Neural progenitor cell (in vitro differentiated cells): ENCODE results near the gene KCNK1.

Source experiments
- CTCF ChIP-seq: fragments of 200-600 bp; sonication (generic); IDR thresholded peaks from 2 replicates; pipeline ENCODE4 v1.5.1; 2017; ENCODE audit warnings: antibody characterized with exemption, mild to moderate bottlenecking
- EZH2 ChIP-seq: fragments of 200-600 bp; sonication (generic); IDR thresholded peaks from 2 replicates; pipeline ENCODE4 v1.6.1; 2017; ENCODE audit warnings: antibody characterized with exemption, mild to moderate bottlenecking, moderate library complexity
- EZH2phosphoT487 ChIP-seq: fragments of 200-600 bp; sonication (generic); IDR thresholded peaks from 2 replicates; pipeline ENCODE4 v1.6.1; 2017; ENCODE audit warnings: antibody characterized with exemption

DNA sequence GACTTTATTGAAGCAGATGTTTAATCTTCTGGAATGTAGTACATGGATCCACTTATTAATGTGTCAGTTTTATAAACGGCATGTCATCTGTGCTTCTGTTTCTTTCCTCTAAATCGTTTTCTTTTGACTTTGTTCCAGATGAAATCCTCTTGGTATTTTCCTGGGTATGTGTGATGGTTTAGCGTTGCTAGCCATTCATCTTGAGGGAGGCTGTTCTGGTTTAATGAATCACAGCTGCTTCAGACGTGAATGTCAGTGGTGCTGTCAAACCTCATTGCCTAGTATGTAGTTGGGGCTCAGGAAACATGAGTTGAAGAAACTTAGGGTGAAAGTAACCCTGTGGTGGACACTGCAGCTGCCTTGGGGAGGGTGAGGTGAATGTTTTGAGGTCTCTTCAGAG, 33.2 kb downstream of the KCNK1 start:
- TF ChIP-seq CTCF = no peak
- no peak for TF ChIP-seq EZH2
- no peak for TF ChIP-seq EZH2phosphoT487
